Naive B cell (primary cell): ENCODE data around the gene NKD2. TPM values are rescaled to one million over a fixed set of nuclear protein-coding genes. Genes with fewer than 3 reads are reported as not detected.

Experiments
- ATAC-seq, 2 donors: fragments of 150-1000 bp; cut with Tn5 transposase; 2 replicates each; pipeline ENCODE4 v1.10.0; 2021; ENCODE audit warnings: low read depth in 2 of 2, mild to moderate bottlenecking in 2 of 2, moderate library complexity in 2 of 2
- DNase-seq: peaks from one replicate; pipeline ENCODE4 v3.0.0; 2022
- H3K27ac Mint-ChIP-seq, 6 donors: one replicate each; pipeline ENCODE4 v1.8.0; 2020 to 2022; ENCODE audit warnings: mild to moderate bottlenecking in 6 of 6, mixed read lengths in 6 of 6, moderate library complexity in 5 of 6, inconsistent platforms in 2 of 6
- H3K27me3 Mint-ChIP-seq, 3 donors: one replicate each; pipeline ENCODE4 v1.8.0; 2021 to 2022; ENCODE audit warnings: mixed read lengths in 3 of 3, mild to moderate bottlenecking in 1 of 3
- H3K36me3 Mint-ChIP-seq, 2 donors: one replicate each; pipeline ENCODE4 v1.8.0; 2020 to 2022; ENCODE audit warnings: mixed read lengths in 2 of 2, inconsistent platforms in 1 of 2, mild to moderate bottlenecking in 1 of 2
- H3K4me1 Mint-ChIP-seq, 3 donors: one replicate each; pipeline ENCODE4 v1.8.0; 2020 to 2022; ENCODE audit warnings: mixed read lengths in 3 of 3, inconsistent platforms in 1 of 3, mild to moderate bottlenecking in 1 of 3, moderate library complexity in 1 of 3
- H3K4me3 Mint-ChIP-seq, 8 donors: one replicate each; pipeline ENCODE4 v1.8.0; 2020 to 2022; ENCODE audit warnings: mild to moderate bottlenecking in 8 of 8, mixed read lengths in 8 of 8, moderate library complexity in 8 of 8, inconsistent platforms in 2 of 8
- H3K9me3 Mint-ChIP-seq, 7 donors: one replicate each; pipeline ENCODE4 v1.8.0; 2020 to 2022; ENCODE audit warnings: mixed read lengths in 7 of 7, mild to moderate bottlenecking in 5 of 7, inconsistent platforms in 2 of 7, moderate library complexity in 1 of 7
- polyA plus RNA-seq, 6 donors: library from polyadenylated mRNA; unstranded; fragments of 300-500 nt; fragmentation: Illumina TruSeq; gene quantifications; one replicate each; pipeline ENCODE4 v1.2.3, GENCODE V29; 2021; ENCODE audit warnings: low read depth in 6 of 6

Gene NKD2
- polyA plus RNA-seq, 6 donors from 2014 or later: 0.29 TPM; not detected in 5

GRCh38 chr5:1005904-1006655 is 2.5 kb upstream of the NKD2 start:
- H3K27me3 Mint-ChIP-seq: peaks cover 41 to 60% (median 44%) of the 10 kb centered on the region in 3 donors
- no peak overlapping the region for H3K27ac Mint-ChIP-seq
- H3K9me3 Mint-ChIP-seq: no peaks in the 10 kb centered on the region
- ATAC-seq: no peak
- H3K4me3 Mint-ChIP-seq: peak overlapping the region; percentile 11 to 84 (median 52)
- H3K4me1 Mint-ChIP-seq: peaks cover 16 to 29% (median 22%) of the 10 kb centered on the region in 3 donors
- DNase-seq: no peak
- peaks cover 0 to 8% of the 10 kb centered on the region in 2 donors for H3K36me3 Mint-ChIP-seq

- H3K36me3 Mint-ChIP-seq: peaks cover 0 to 8% of the 10 kb centered on the region in 2 donors
- H3K9me3 Mint-ChIP-seq: peaks cover 0 to under 1% (median 0%) of the 10 kb centered on the region in 7 donors
- peaks cover 16 to 29% (median 22%) of the 10 kb centered on the region in 3 donors for H3K4me1 Mint-ChIP-seq
- no peak overlapping the region for H3K27ac Mint-ChIP-seq
- DNase-seq (no peak), ATAC-seq (no peak)
- H3K4me3 Mint-ChIP-seq: peak overlapping the region in 6 of 8 donors; percentile 8 to 75 (median 44)
- peaks cover 44 to 66% (median 50%) of the 10 kb centered on the region in 3 donors for H3K27me3 Mint-ChIP-seq
Measured at GRCh38 chr5:1006656-1007071, 1.9 kb upstream of the NKD2 start.

- no peak overlapping the region for H3K27ac Mint-ChIP-seq
- no peak for ATAC-seq
- peaks cover 44 to 67% (median 53%) of the 10 kb centered on the region in 3 donors for H3K27me3 Mint-ChIP-seq
- H3K4me3 Mint-ChIP-seq: peak overlapping the region in 6 of 8 donors; percentile 41 to 81 (median 70)
- peaks cover 16 to 29% (median 22%) of the 10 kb centered on the region in 3 donors for H3K4me1 Mint-ChIP-seq
- peaks cover 0 to 8% of the 10 kb centered on the region in 2 donors for H3K36me3 Mint-ChIP-seq
- H3K9me3 Mint-ChIP-seq: peaks cover 0 to 1% (median 0%) of the 10 kb centered on the region in 7 donors
- DNase-seq: no peak
Measured at GRCh38 chr5:1007221-1007680, 1.4 kb upstream of the NKD2 start.

- Mint-ChIP-seq H3K27me3 (peaks cover 44 to 71% (median 59%) of the 10 kb centered on the region in 3 donors), H3K4me3 (peak overlapping the region; percentile 65 to 85 (median 76)), H3K9me3 (peaks cover 0 to 1% (median 0%) of the 10 kb centered on the region in 7 donors), H3K27ac (peak overlapping the region in 3 of 6 donors; percentile 13 to 69 (median 51)), H3K36me3 (peaks cover 0 to 8% of the 10 kb centered on the region in 2 donors), H3K4me1 (peaks cover 16 to 29% (median 22%) of the 10 kb centered on the region in 3 donors)
- DNase-seq: no peak
- ATAC-seq: no peak
Measured at GRCh38 chr5:1007681-1008450, 736 bp upstream of the NKD2 start.

- Mint-ChIP-seq H3K36me3 (peaks cover 0 to 8% of the 10 kb centered on the region in 2 donors), H3K27me3 (peaks cover 36 to 64% (median 62%) of the 10 kb centered on the region in 3 donors), H3K4me3 (peak overlapping the region in 7 of 8 donors; percentile 52 to 87 (median 70)), H3K27ac (peak overlapping the region in 1 of 6 donors; percentile 36), H3K4me1 (peaks cover 13 to 29% (median 14%) of the 10 kb centered on the region in 3 donors), H3K9me3 (peaks cover 0 to 1% (median 0%) of the 10 kb centered on the region in 7 donors)
- no peak for DNase-seq
- no peak for ATAC-seq
Measured at GRCh38 chr5:1009359-1010180, 968 bp downstream of the NKD2 start.

GRCh38 chr5:1010181-1010510 is 1.5 kb downstream of the NKD2 start:
- Mint-ChIP-seq H3K4me3 (peak overlapping the region in 6 of 8 donors; percentile 15 to 87 (median 66)), H3K36me3 (peaks cover 0 to 8% of the 10 kb centered on the region in 2 donors), H3K4me1 (peaks cover 12 to 29% (median 14%) of the 10 kb centered on the region in 3 donors), H3K27me3 (peaks cover 36 to 64% (median 61%) of the 10 kb centered on the region in 3 donors), H3K9me3 (peaks cover 0 to 1% (median 0%) of the 10 kb centered on the region in 7 donors), H3K27ac (peak overlapping the region in 2 of 6 donors; percentile 36 to 52)
- DNase-seq (no peak), ATAC-seq (no peak)

- peak overlapping the region in 5 of 8 donors; percentile 15 to 75 (median 68) for H3K4me3 Mint-ChIP-seq
- DNase-seq: no peak
- H3K9me3 Mint-ChIP-seq: peaks cover 0 to 1% (median 0%) of the 10 kb centered on the region in 7 donors
- H3K27me3 Mint-ChIP-seq: peaks cover 35 to 61% (median 59%) of the 10 kb centered on the region in 3 donors
- H3K4me1 Mint-ChIP-seq: peaks cover 12 to 29% (median 14%) of the 10 kb centered on the region in 3 donors
- no peak for ATAC-seq
- peaks cover 0 to 8% of the 10 kb centered on the region in 2 donors for H3K36me3 Mint-ChIP-seq
- H3K27ac Mint-ChIP-seq: no peak overlapping the region
Measured at GRCh38 chr5:1010641-1011046, 2.0 kb downstream of the NKD2 start.

GRCh38 chr5:1011226-1011631 is 2.6 kb downstream of the NKD2 start:
- Mint-ChIP-seq H3K27me3 (peaks cover 31 to 56% (median 53%) of the 10 kb centered on the region in 3 donors), H3K9me3 (peaks cover 0 to 1% (median 0%) of the 10 kb centered on the region in 7 donors), H3K4me1 (peaks cover 8 to 23% (median 11%) of the 10 kb centered on the region in 3 donors), H3K4me3 (peak overlapping the region in 3 of 8 donors; percentile 15 to 75 (median 53)), H3K27ac (no peak overlapping the region), H3K36me3 (peaks cover 0 to 8% of the 10 kb centered on the region in 2 donors)
- peak; percentile 22 for DNase-seq
- peak in 1 of 2 donors; percentile 20 for ATAC-seq

- Mint-ChIP-seq H3K4me3 (peak overlapping the region in 2 of 8 donors; percentile 39 to 54), H3K27ac (no peak overlapping the region), H3K9me3 (peaks cover 0 to 1% (median 0%) of the 10 kb centered on the region in 7 donors), H3K27me3 (peaks cover 25 to 50% (median 47%) of the 10 kb centered on the region in 3 donors), H3K36me3 (peaks cover 0 to 8% of the 10 kb centered on the region in 2 donors), H3K4me1 (peaks cover 7 to 17% (median 8%) of the 10 kb centered on the region in 3 donors)
- ATAC-seq (no peak), DNase-seq (no peak)
Measured at GRCh38 chr5:1011741-1012312, 3.2 kb downstream of the NKD2 start.

GRCh38 chr5:1012313-1012841 is 3.8 kb downstream of the NKD2 start:
- peaks cover 0 to 8% of the 10 kb centered on the region in 2 donors for H3K36me3 Mint-ChIP-seq
- peaks cover 22 to 44% (median 42%) of the 10 kb centered on the region in 3 donors for H3K27me3 Mint-ChIP-seq
- no peak overlapping the region for H3K27ac Mint-ChIP-seq
- no peak for DNase-seq
- peaks cover 7 to 11% (median 8%) of the 10 kb centered on the region in 3 donors for H3K4me1 Mint-ChIP-seq
- H3K9me3 Mint-ChIP-seq: peaks cover 0 to 1% (median 0%) of the 10 kb centered on the region in 7 donors
- no peak for ATAC-seq
- H3K4me3 Mint-ChIP-seq: no peak overlapping the region

GRCh38 chr5:1012900-1013237 is 4.3 kb downstream of the NKD2 start:
- Mint-ChIP-seq H3K36me3 (peaks cover 0 to 4% of the 10 kb centered on the region in 2 donors), H3K9me3 (peaks cover 0 to 1% (median 0%) of the 10 kb centered on the region in 7 donors), H3K27ac (no peak overlapping the region), H3K4me3 (no peak overlapping the region), H3K4me1 (peaks cover 3 to 8% (median 6%) of the 10 kb centered on the region in 3 donors), H3K27me3 (peaks cover 19 to 39% (median 37%) of the 10 kb centered on the region in 3 donors)
- ATAC-seq: no peak
- no peak for DNase-seq
